NCI-H1694 treated with DMSO at 0.1 percent for 48 hours (cell line): ENCODE measurements around the gene PHF21B.

ENCODE experiments used
- DNase-seq: peaks from one replicate; lab custom pipeline; 2025; lab: John Stamatoyannopoulos, UW

The PHF21B gene

GRCh38 chr22:45013138-45013537 lies 3.3 kb upstream of the PHF21B start:
- DNase-seq = no peak

- peak; percentile 52 for DNase-seq
These were observed 711 bp upstream of the PHF21B start for GRCh38 chr22:45010532-45010900.

GRCh38 chr22:45008751-45009605 lies 827 bp downstream of the PHF21B start:
- peak; percentile 5 for DNase-seq

- no peak for DNase-seq
These were observed 1.6 kb downstream of the PHF21B start for GRCh38 chr22:45008186-45008681.

- no peak for DNase-seq
These were observed 2.2 kb downstream of the PHF21B start for GRCh38 chr22:45007391-45008185.

- DNase-seq = no peak
These were observed 2.8 kb downstream of the PHF21B start for GRCh38 chr22:45006964-45007390.

GRCh38 chr22:45006111-45006963 lies 3.5 kb downstream of the PHF21B start:
- DNase-seq = no peak

GRCh38 chr22:45001653-45002052 lies 8.2 kb downstream of the PHF21B start:
- DNase-seq = no peak

GRCh38 chr22:45000330-45000729 lies 9.5 kb downstream of the PHF21B start:
- no peak for DNase-seq

- DNase-seq = no peak
These were observed 10.1 kb downstream of the PHF21B start for GRCh38 chr22:44999687-45000086.

- DNase-seq = no peak
These were observed 10.6 kb downstream of the PHF21B start for GRCh38 chr22:44999231-44999630.

- no peak for DNase-seq
These were observed 11.5 kb downstream of the PHF21B start for GRCh38 chr22:44998296-44998695.

GRCh38 chr22:44997060-44997459 lies 12.7 kb downstream of the PHF21B start:
- no peak for DNase-seq

- no peak for DNase-seq
These were observed 13.2 kb downstream of the PHF21B start for GRCh38 chr22:44996648-44997047.

GRCh38 chr22:44996120-44996519 lies 13.7 kb downstream of the PHF21B start:
- DNase-seq = no peak

- DNase-seq = no peak
These were observed 14.1 kb downstream of the PHF21B start for GRCh38 chr22:44995715-44996114.

GRCh38 chr22:44995105-44995514 lies 14.7 kb downstream of the PHF21B start:
- DNase-seq = no peak

- DNase-seq = no peak
These were observed 15.3 kb downstream of the PHF21B start for GRCh38 chr22:44994399-44995104.

- DNase-seq = no peak
These were observed 17.6 kb downstream of the PHF21B start for GRCh38 chr22:44992166-44992565.

- no peak for DNase-seq
These were observed 18.6 kb downstream of the PHF21B start for GRCh38 chr22:44991218-44991617.

- DNase-seq = no peak
These were observed 19.0 kb downstream of the PHF21B start for GRCh38 chr22:44990810-44991209.
